Stimulated activated CD4-positive, alpha-beta T cell treated with anti-CD3 and anti-CD28 coated beads, Interleukin-15, amount 100 ng/mL, for 24 hours (primary cell): ENCODE data around the gene TMEM260.
"Not testable (repeated sequence)": the region's sequence is repeated elsewhere in the genome, so short reads cannot be mapped to it uniquely, and the experiment has no call there.

Experiments
- DNase-seq: peaks from one replicate; pipeline ENCODE4 v3.0.0-alpha.2; 2020

TMEM260 gene

DNA sequence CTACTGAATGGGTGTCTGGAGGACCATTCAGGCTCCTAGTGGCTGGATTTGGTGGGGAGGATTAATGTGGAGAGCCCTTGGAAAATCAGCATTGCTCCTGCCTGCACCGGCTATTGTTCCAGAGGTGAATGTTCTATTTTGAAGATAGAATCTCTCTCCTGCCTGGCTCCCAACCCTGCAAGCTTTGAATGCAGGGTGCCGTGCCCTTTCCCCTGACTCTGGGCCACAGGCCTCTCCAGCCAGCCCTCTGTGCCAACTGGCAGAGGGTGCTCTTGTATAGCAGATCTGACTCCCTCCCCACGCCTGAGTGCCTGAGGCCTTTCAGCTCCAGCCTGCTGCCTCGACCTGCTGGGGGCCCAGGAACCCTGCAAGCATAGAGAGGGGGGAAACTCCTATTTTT lies 106.8 kb downstream of the TMEM260 start:
- peak; percentile 1 for DNase-seq

DNA sequence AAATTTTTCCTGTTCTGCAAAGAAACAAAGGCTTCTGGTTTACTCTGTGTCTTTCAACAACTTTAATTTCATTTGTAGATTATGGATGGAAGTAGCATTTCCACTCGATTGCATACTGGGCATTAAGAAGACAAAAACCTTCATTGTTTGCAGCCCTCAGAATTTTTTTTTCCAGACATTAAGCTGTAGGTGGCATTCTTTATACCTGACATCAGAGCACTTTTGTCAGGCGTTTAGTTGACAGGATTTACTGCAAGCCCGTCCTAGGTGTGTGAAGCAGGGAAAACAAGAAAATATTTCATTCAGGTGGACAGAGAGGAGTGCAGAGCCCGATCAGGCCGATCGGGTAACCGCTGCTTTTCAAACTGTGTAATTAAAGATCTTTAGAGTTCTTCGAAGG lies 107.5 kb downstream of the TMEM260 start:
- no peak for DNase-seq

DNA sequence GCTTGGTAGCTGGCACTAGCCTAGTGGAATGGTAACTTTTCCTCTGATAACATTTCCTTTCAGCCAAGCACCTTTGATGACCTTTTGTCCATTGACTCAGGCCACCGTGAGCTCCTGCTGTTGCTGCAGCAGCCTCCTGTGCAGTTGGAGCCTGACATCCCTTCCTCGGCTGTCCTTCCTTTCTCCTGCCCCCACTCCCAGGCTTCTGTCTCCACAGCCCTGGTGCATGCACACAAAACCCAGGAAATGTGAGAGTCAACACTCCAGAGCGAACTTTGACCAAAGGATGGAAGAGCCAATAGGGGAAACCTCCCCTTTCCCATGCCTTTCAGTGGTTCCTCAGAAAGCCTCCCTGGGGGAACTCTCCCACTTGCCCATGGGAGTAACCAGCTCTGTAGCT lies 115.0 kb downstream of the TMEM260 start:
- DNase-seq, result no peak

DNA sequence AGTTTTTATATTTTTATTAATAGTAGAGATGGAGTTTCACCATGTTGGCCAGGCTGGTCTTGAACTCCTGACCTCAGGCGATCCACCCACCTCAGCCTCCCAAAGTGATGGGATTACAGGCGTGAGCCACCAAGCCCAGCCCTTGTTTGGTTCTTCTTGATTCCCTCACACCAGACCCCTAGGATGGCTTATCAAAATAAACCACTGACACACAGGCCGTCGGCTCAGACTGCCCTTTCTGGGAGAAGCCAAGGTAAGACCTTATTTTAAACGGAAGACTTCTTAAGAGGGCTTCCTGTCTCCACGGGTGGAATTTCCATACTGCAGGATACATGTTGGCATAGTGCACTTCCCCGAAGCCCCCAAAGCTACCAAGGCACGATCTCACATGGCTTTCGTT lies 115.6 kb downstream of the TMEM260 start:
- DNase-seq, result not testable (repeated sequence)
